SK-N-SH (cell line): ENCODE measurements around the gene SCGB1D2. TPM values are rescaled to one million over a fixed set of nuclear protein-coding genes. Genes with fewer than 3 reads are reported as not detected.
"Not testable (repeated sequence)": the region's sequence is repeated elsewhere in the genome, so short reads cannot be mapped to it uniquely, and the experiment has no call there.

Source experiments
- CTCF ChIA-PET: fragments of 300-600, 350-600 bp; formaldehyde crosslinking; extraction: SDS; loops from one replicate; lab custom pipeline; 2021; lab: Yijun Ruan, JAX
- POLR2A ChIA-PET: fragments of 350-600 bp; sonication (Branson Sonifier 250); formaldehyde crosslinking; extraction: SDS; loops from one replicate; lab custom pipeline; 2020; ENCODE audit warnings: antibody characterized with exemption, inconsistent platforms; lab: Yijun Ruan, JAX
- DNase-seq: peaks from one replicate; pipeline ENCODE4 v3.0.0; 2012
- H2AFZ ChIP-seq: fragments of 200-600 bp; sonication (generic); 2 replicates; pipeline ENCODE4 v1.8.1; 2016; ENCODE audit warnings: antibody characterized with exemption, mild to moderate bottlenecking, low read depth
- H3F3A ChIP-seq: fragments of 200-600 bp; sonication (generic); replicated peaks from 2 replicates; pipeline ENCODE3; 2016; ENCODE audit warnings: antibody characterized with exemption, mild to moderate bottlenecking; ENCODE audit not compliant: insufficient read depth
- H3K27ac ChIP-seq, 2 experiments: fragments of 200-500 bp in 1 of 2; fragments of 200-600 bp in 1 of 2; sonication (Bioruptor generic) in 1 of 2; sonication (generic), shearing (Covaris generic) in 1 of 2; 2 replicates each; pipeline versions ENCODE4 v1.5.1 to v1.6.1; 2014 to 2016; ENCODE audit warnings: low read depth in 2 of 2, inconsistent platforms in 1 of 2, low read length in 1 of 2, mild to moderate bottlenecking in 1 of 2, mixed read lengths in 1 of 2
- H3K27me3 ChIP-seq: fragments of 200-600 bp; sonication (generic), shearing (Covaris generic); 2 replicates; pipeline ENCODE4 v1.6.1; 2016; ENCODE audit warnings: mixed run types; ENCODE audit not compliant: insufficient read depth
- H3K36me3 ChIP-seq, 2 experiments: fragments of 200-500 bp in 1 of 2; fragments of 200-600 bp in 1 of 2; sonication (Bioruptor generic) in 1 of 2; sonication (generic) in 1 of 2; replicated peaks in 1 of 2; 2 replicates each; pipeline versions ENCODE3 to v1.5.1; 2014 to 2016; ENCODE audit warnings: low read length in 1 of 2, mild to moderate bottlenecking in 1 of 2; ENCODE audit not compliant: insufficient read depth in 2 of 2, control insufficient read depth in 1 of 2
- H3K4me1 ChIP-seq, 2 experiments: fragments of 200-500 bp in 1 of 2; fragments of 200-600 bp in 1 of 2; sonication (Bioruptor generic) in 1 of 2; sonication (generic), shearing (Covaris generic) in 1 of 2; 2 replicates each; pipeline versions ENCODE4 v1.5.1 to v1.6.1; 2014 to 2016; ENCODE audit warnings: low read depth in 1 of 2, low read length in 1 of 2, mixed run types in 1 of 2; ENCODE audit not compliant: insufficient read depth in 2 of 2, control insufficient read depth in 1 of 2
- H3K4me2 ChIP-seq: fragments of 200-600 bp; sonication (generic), shearing (Covaris generic); 2 replicates; pipeline ENCODE4 v1.6.1; 2017; ENCODE audit warnings: mixed run types
- H3K4me3 ChIP-seq, 2 experiments: fragments of 200-500 bp in 1 of 2; fragments of 200-600 bp in 1 of 2; sonication (Bioruptor generic) in 1 of 2; sonication (generic), shearing (Covaris generic) in 1 of 2; 2 replicates each; pipeline versions ENCODE4 v1.5.1 to v1.8.1; 2014 to 2016; ENCODE audit warnings: low read depth in 2 of 2, inconsistent platforms in 1 of 2, low read length in 1 of 2, mild to moderate bottlenecking in 1 of 2, mixed read lengths in 1 of 2, moderate library complexity in 1 of 2
- H3K79me2 ChIP-seq: fragments of 200-600 bp; sonication (generic); 2 replicates; pipeline ENCODE4 v1.8.1; 2017; ENCODE audit warnings: mild to moderate bottlenecking; ENCODE audit not compliant: insufficient read depth
- H3K9ac ChIP-seq: fragments of 200-600 bp; sonication (generic); 2 replicates; pipeline ENCODE4 v1.6.1; 2017; ENCODE audit warnings: mixed run types
- H3K9me2 ChIP-seq: fragments of 200-600 bp; sonication (generic); 2 replicates; pipeline ENCODE4 v1.6.1; 2017; ENCODE audit warnings: mixed run types
- H3K9me3 ChIP-seq: fragments of 200-600 bp; sonication (generic); 2 replicates; pipeline ENCODE4 v1.6.1; 2017; ENCODE audit warnings: mixed run types, mild to moderate bottlenecking, moderate library complexity
- H4K20me1 ChIP-seq: fragments of 200-600 bp; sonication (generic); 2 replicates; pipeline ENCODE4 v1.6.1; 2017; ENCODE audit warnings: mild to moderate bottlenecking, mixed run types; ENCODE audit not compliant: insufficient read depth
- EZH2phosphoT487 ChIP-seq: fragments of 200-600 bp; sonication (generic); IDR thresholded peaks from 2 replicates; pipeline ENCODE4 v1.6.1; 2017; ENCODE audit warnings: low read depth, mixed run types, mild to moderate bottlenecking, antibody characterized with exemption, moderate library complexity, borderline replicate concordance
- FOSL2 ChIP-seq: IDR thresholded peaks from 2 replicates; pipeline ENCODE4 v1.4.0; 2012; ENCODE audit warnings: low read depth, mild to moderate bottlenecking, moderate library complexity, borderline replicate concordance
- IRF3 ChIP-seq: fragments of 150-350 bp; IDR thresholded peaks from 2 replicates; pipeline ENCODE4 v1.6.1; 2016; ENCODE audit warnings: mild to moderate bottlenecking, low read depth, low read length
- JUND ChIP-seq: IDR thresholded peaks from 2 replicates; pipeline ENCODE4 v1.4.0; 2012
- NFIC ChIP-seq: IDR thresholded peaks from 2 replicates; pipeline ENCODE4 v1.4.0; 2012; ENCODE audit warnings: borderline replicate concordance
- NRF1 ChIP-seq: IDR thresholded peaks from 2 replicates; pipeline ENCODE4 v1.6.1; 2012; ENCODE audit warnings: low read depth, mild to moderate bottlenecking, low read length
- PBX3 ChIP-seq: IDR thresholded peaks from 2 replicates; pipeline ENCODE4; 2012
- SIN3A ChIP-seq: IDR thresholded peaks from 2 replicates; pipeline ENCODE4 v1.6.1; 2012; ENCODE audit warnings: low read depth, mild to moderate bottlenecking, low read length, moderate library complexity, borderline replicate concordance
- TCF12 ChIP-seq: IDR thresholded peaks from 2 replicates; pipeline ENCODE4 v1.4.0; 2012
- TEAD4 ChIP-seq: IDR thresholded peaks from 2 replicates; pipeline ENCODE4 v1.4.0; 2012; ENCODE audit warnings: mild to moderate bottlenecking, borderline replicate concordance; ENCODE audit not compliant: insufficient read depth
- USF1 ChIP-seq: IDR thresholded peaks from 2 replicates; pipeline ENCODE4 v1.4.0; 2012; ENCODE audit warnings: low read depth, borderline replicate concordance
- YY1 ChIP-seq: IDR thresholded peaks from 2 replicates; pipeline ENCODE4 v1.4.0; 2012; ENCODE audit warnings: low read depth, mild to moderate bottlenecking
- WGBS: methylation state at CpG from one replicate; pipeline ENCODE4 v1.1.6; 2017; ENCODE audit warnings: low lambda C conversion rate; 5-methylcytosine and 5-hydroxymethylcytosine counted together
- polyA plus RNA-seq, 3 experiments: library from polyadenylated mRNA; depleted of rRNA; stranded (reverse); fragments of >200 nt; gene quantifications; 2 replicates each; pipeline ENCODE4 v1.2.3, GENCODE V29; 2012

SCGB1D2 gene
- polyA plus RNA-seq, 1 of the 3 experiments (the other 2 are of a cell fraction) = not detected

- no peak overlapping the region for H3K9ac ChIP-seq
- H3K9me2 ChIP-seq = no peaks in the 10 kb centered on the region
- H3K4me2 ChIP-seq = no peak overlapping the region
- no peak overlapping the region for H3K4me3 ChIP-seq
- H3K27me3 ChIP-seq = peaks cover 4% of the 10 kb centered on the region; the same call in 1 of the 2 replicates
- H3K36me3 ChIP-seq = no peaks in the 10 kb centered on the region
- ChIA-PET POLR2A (no interaction called here), CTCF (interaction anchor here (1.4 kb wide), 1 partner anchor 115 kb away, joined by 6 read pairs; no protein-coding TSS in a partner anchor)
- H3K4me1 ChIP-seq = no peaks in the 10 kb centered on the region
- no peaks in the 10 kb centered on the region for H3F3A ChIP-seq
- no peaks in the 10 kb centered on the region for H3K79me2 ChIP-seq
- DNase-seq = no peak
- H3K27ac ChIP-seq = no peak overlapping the region
- no peak overlapping the region for H2AFZ ChIP-seq
- TF ChIP-seq FOSL2 (no peak), TEAD4 (no peak), TCF12 (no peak), EZH2phosphoT487 (no peak), USF1 (no peak), NRF1 (no peak), PBX3 (no peak), IRF3 (no peak), JUND (no peak), NFIC (no peak), SIN3A (no peak), YY1 (no peak)
- no peaks in the 10 kb centered on the region for H4K20me1 ChIP-seq
- 29% methylated on average over 7 of the region's 7 CpGs for WGBS
- H3K9me3 ChIP-seq = no peaks in the 10 kb centered on the region
These were observed 46.1 kb upstream of the SCGB1D2 start for GRCh38 chr11:62195945-62196344.

GRCh38 chr11:62197400-62197799 lies 44.6 kb upstream of the SCGB1D2 start:
- H3K4me3 ChIP-seq, H3K36me3 ChIP-seq, H3K9ac ChIP-seq, H4K20me1 ChIP-seq, H3K4me2 ChIP-seq, H2AFZ ChIP-seq, H3K27ac ChIP-seq, H3K9me3 ChIP-seq, POLR2A ChIA-PET, H3K4me1 ChIP-seq, DNase-seq, H3K27me3 ChIP-seq, H3F3A ChIP-seq, CTCF ChIA-PET, H3K9me2 ChIP-seq, H3K79me2 ChIP-seq: not testable (repeated sequence)
- 40% methylated on average over 2 of the region's 2 CpGs for WGBS
